ENCODE results near the gene CHAF1B. TPM values are rescaled to one million over a fixed set of nuclear protein-coding genes. Genes with fewer than 3 reads are reported as not detected.

Gene CHAF1B
- polyA plus RNA-seq, 3 donors: 0.24 TPM; not detected in 2

GRCh38 chr21:36456729-36457414 is 71.7 kb downstream of the CHAF1B start:
- Histone ChIP-seq H3K27ac (ENCODE audit: low read depth in 1 of 2, low read length in 2 of 2) (no peak overlapping the region), H4K20me1 (ENCODE audit: insufficient read depth, low read length) (no peaks in the 10 kb centered on the region), H3K9ac (ENCODE audit: insufficient read depth, low read length, poor library complexity, severe bottlenecking) (no peak overlapping the region), H3K4me2 (replicated peaks; ENCODE audit: extremely low read depth, low read length, poor library complexity, severe bottlenecking) (no peak overlapping the region), H3K4me1 (ENCODE audit: control insufficient read depth in 1 of 2, insufficient read depth in 2 of 2, low read length in 2 of 2) (no peaks in the 10 kb centered on the region), H2AFZ (ENCODE audit: insufficient read depth, low read depth, low read length, poor library complexity, severe bottlenecking) (no peak overlapping the region), H3K27me3 (ENCODE audit: control insufficient read depth in 2 of 2, insufficient read depth in 2 of 2, low read length in 2 of 2) (no peaks in the 10 kb centered on the region), H3K9me3 (replicated peaks in 1 of 2; ENCODE audit: control insufficient read depth in 1 of 2, insufficient read depth in 1 of 2, low read length in 2 of 2) (no peaks in the 10 kb centered on the region), H3K36me3 (replicated peaks in 1 of 2; ENCODE audit: control insufficient read depth in 1 of 2, insufficient read depth in 2 of 2, low read length in 2 of 2) (no peaks in the 10 kb centered on the region), H3K79me2 (ENCODE audit: insufficient read depth, low read length) (no peaks in the 10 kb centered on the region), H3K4me3 (replicated peaks in 1 of 3; ENCODE audit: low read depth in 2 of 3, low read length in 3 of 3) (no peak overlapping the region)
- intact Hi-C loops (cut with micrococcal nuclease): loop anchor here in 1 of 2 donors (5.0 kb wide), 1 partner anchor 35 kb away; no protein-coding TSS in a partner anchor
- Mint-ChIP-seq H3K9me3 (peaks cover 0 to 2% (median 0%) of the 10 kb centered on the region in 7 donors), H3K27ac (no peak overlapping the region), H3K36me3 (no peaks in the 10 kb centered on the region), H3K4me3 (no peak overlapping the region), H3K4me1 (peaks cover 6% of the 10 kb centered on the region), H3K27me3 (ENCODE audit: low read depth in 3 of 3) (peaks cover 0 to 5% (median 4%) of the 10 kb centered on the region in 3 donors)
- 29% methylated on average over 4 of the region's 7 CpGs for WGBS (ENCODE audit: insufficient coverage)
- no peak for TF ChIP-seq CTCF (IDR thresholded peaks at IDR 0.05)
- peak in 2 of 3 donors; percentile 10 to 33 for DNase-seq

GRCh38 chr21:36459098-36459497 is 73.9 kb downstream of the CHAF1B start:
- H3K27ac Mint-ChIP-seq: no peak overlapping the region
- TF ChIP-seq CTCF (IDR thresholded peaks at IDR 0.05): no peak
- H3K9me3 Mint-ChIP-seq: peaks cover 0 to 2% (median 0%) of the 10 kb centered on the region in 7 donors
- Histone ChIP-seq H4K20me1 (ENCODE audit: insufficient read depth, low read length) (no peaks in the 10 kb centered on the region), H3K4me3 (replicated peaks in 1 of 3; ENCODE audit: low read depth in 2 of 3, low read length in 3 of 3) (no peak overlapping the region), H3K4me1 (ENCODE audit: control insufficient read depth in 1 of 2, insufficient read depth in 2 of 2, low read length in 2 of 2) (no peaks in the 10 kb centered on the region), H2AFZ (ENCODE audit: insufficient read depth, low read depth, low read length, poor library complexity, severe bottlenecking) (no peak overlapping the region), H3K4me2 (replicated peaks; ENCODE audit: extremely low read depth, low read length, poor library complexity, severe bottlenecking) (no peak overlapping the region), H3K9ac (ENCODE audit: insufficient read depth, low read length, poor library complexity, severe bottlenecking) (no peak overlapping the region), H3K9me3 (replicated peaks in 1 of 2; ENCODE audit: control insufficient read depth in 1 of 2, insufficient read depth in 1 of 2, low read length in 2 of 2) (no peaks in the 10 kb centered on the region), H3K79me2 (ENCODE audit: insufficient read depth, low read length) (no peaks in the 10 kb centered on the region), H3K36me3 (replicated peaks in 1 of 2; ENCODE audit: control insufficient read depth in 1 of 2, insufficient read depth in 2 of 2, low read length in 2 of 2) (no peaks in the 10 kb centered on the region), H3K27ac (ENCODE audit: low read depth in 1 of 2, low read length in 2 of 2) (no peak overlapping the region), H3K27me3 (ENCODE audit: control insufficient read depth in 2 of 2, insufficient read depth in 2 of 2, low read length in 2 of 2) (no peaks in the 10 kb centered on the region)
- H3K27me3 Mint-ChIP-seq (ENCODE audit: low read depth in 3 of 3): peaks cover 4 to 8% (median 6%) of the 10 kb centered on the region in 3 donors
- no peaks in the 10 kb centered on the region for H3K4me1 Mint-ChIP-seq
- no peak for DNase-seq
- H3K4me3 Mint-ChIP-seq: no peak overlapping the region
- 97% methylated on average over 6 of the region's 6 CpGs for WGBS (ENCODE audit: insufficient coverage)
- H3K36me3 Mint-ChIP-seq: no peaks in the 10 kb centered on the region
- intact Hi-C loops (cut with micrococcal nuclease): loop anchor here in 1 of 2 donors (5.0 kb wide), 1 partner anchor 37 kb away; no protein-coding TSS in a partner anchor

Measured in CD14-positive monocyte (primary cell).